ENCODE results near the gene CBLN3. TPM values are rescaled to one million over a fixed set of nuclear protein-coding genes. Genes with fewer than 3 reads are reported as not detected.
A peak's percentile ranks its signal among the peaks of the same experiment; 100 is the strongest.
"Not testable (repeated sequence)": the region's sequence is repeated elsewhere in the genome, so short reads cannot be mapped to it uniquely, and the experiment has no call there.

Gene CBLN3
- total and polyA plus RNA-seq, 4 donors = 1.3 to 10.2 (median 5.0) TPM

GRCh38 chr14:24394275-24394674 lies 35.2 kb downstream of the CBLN3 start:
- Histone ChIP-seq H3K4me1 (ENCODE audit: control insufficient read depth in 1 of 2, insufficient read depth in 2 of 2, low read length in 2 of 2) (no peaks in the 10 kb centered on the region), H3K9me3 (ENCODE audit: control insufficient read depth, low read length) (no peaks in the 10 kb centered on the region), H3K27me3 (ENCODE audit: control insufficient read depth in 1 of 2, insufficient read depth in 2 of 2, low read length in 1 of 2) (no peaks in the 10 kb centered on the region), H3K27ac (ENCODE audit: low read depth in 1 of 2, low read length in 2 of 2) (no peak overlapping the region), H3K4me3 (ENCODE audit: low read length in 2 of 2) (no peak overlapping the region), H3K36me3 (ENCODE audit: control insufficient read depth in 1 of 2, insufficient read depth in 2 of 2, low read length in 1 of 2) (no peaks in the 10 kb centered on the region)
- intact Hi-C loops (cut with DNase I) = no loop called here
- peak in 1 of 2 donors; percentile 1 for DNase-seq
- ATAC-seq (ENCODE audit: low FRiP score) = no peak
- WGBS, 2 donors = 42 to 48% methylated on average over 3 of the region's 3 CpGs

- Histone ChIP-seq H3K4me1 (ENCODE audit: control insufficient read depth in 1 of 2, insufficient read depth in 2 of 2, low read length in 2 of 2) (no peaks in the 10 kb centered on the region), H3K4me3 (ENCODE audit: low read length in 2 of 2) (no peak overlapping the region), H3K27ac (ENCODE audit: low read depth in 1 of 2, low read length in 2 of 2) (no peak overlapping the region), H3K27me3 (ENCODE audit: control insufficient read depth in 1 of 2, insufficient read depth in 2 of 2, low read length in 1 of 2) (no peaks in the 10 kb centered on the region), H3K36me3 (ENCODE audit: control insufficient read depth in 1 of 2, insufficient read depth in 2 of 2, low read length in 1 of 2) (no peaks in the 10 kb centered on the region), H3K9me3 (ENCODE audit: control insufficient read depth, low read length) (no peaks in the 10 kb centered on the region)
- intact Hi-C loops (cut with DNase I) = no loop called here
- 53 to 54% methylated on average over 8 of the region's 8 CpGs for WGBS, 2 donors
- ATAC-seq (ENCODE audit: low FRiP score) (no peak), DNase-seq (no peak)
Observed at GRCh38 chr14:24392325-24393091, 37.0 kb downstream of the CBLN3 start.

DNA sequence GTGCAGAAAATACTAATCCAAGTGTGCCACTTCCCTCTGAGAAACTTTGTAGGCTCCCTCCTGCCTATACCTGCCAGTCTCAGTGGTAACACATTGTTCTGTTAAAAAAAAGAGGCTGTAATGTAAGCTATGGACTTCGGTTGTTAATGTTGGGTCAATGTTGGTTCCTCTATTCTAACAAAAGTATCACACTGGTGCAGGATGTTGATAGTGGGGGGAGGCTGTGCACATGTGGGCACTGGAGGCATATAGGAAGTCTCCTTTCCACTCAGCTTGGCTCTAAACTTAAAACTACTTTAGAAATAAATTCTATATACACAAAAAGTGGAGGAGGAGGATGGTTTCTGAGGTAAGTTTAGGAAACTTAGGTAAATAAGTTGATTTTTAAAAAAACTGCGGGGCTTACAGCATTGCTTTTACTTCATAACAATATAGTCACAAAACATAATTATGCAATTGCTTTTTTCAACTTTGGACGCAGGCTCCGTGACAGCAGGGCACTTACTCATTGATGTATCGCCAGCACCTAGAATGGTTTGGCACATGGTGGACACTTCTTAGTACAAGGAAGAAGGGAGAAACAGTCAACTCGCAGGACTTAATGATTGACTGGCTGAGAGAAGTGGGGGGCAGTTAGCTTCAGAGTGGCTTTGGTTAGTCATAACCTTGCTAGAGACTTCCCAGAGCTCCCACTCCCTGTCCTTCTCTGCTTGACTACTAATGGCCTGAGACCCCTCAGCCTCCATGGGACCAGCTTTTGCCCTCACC lies 38.6 kb downstream of the CBLN3 start:
- no peak for ATAC-seq (ENCODE audit: low FRiP score)
- Histone ChIP-seq H3K4me1 (ENCODE audit: control insufficient read depth in 1 of 2, insufficient read depth in 2 of 2, low read length in 2 of 2) (no peaks in the 10 kb centered on the region), H3K4me3 (ENCODE audit: low read length in 2 of 2) (no peak overlapping the region), H3K27ac (ENCODE audit: low read depth in 1 of 2, low read length in 2 of 2) (no peak overlapping the region), H3K36me3 (ENCODE audit: control insufficient read depth in 1 of 2, insufficient read depth in 2 of 2, low read length in 1 of 2) (no peaks in the 10 kb centered on the region), H3K27me3 (ENCODE audit: control insufficient read depth in 1 of 2, insufficient read depth in 2 of 2, low read length in 1 of 2) (no peaks in the 10 kb centered on the region), H3K9me3 (ENCODE audit: control insufficient read depth, low read length) (no peaks in the 10 kb centered on the region)
- intact Hi-C loops (cut with DNase I) = no loop called here
- DNase-seq = peak in 1 of 2 donors; percentile 4
- 75 to 82% methylated on average over 6 of the region's 6 CpGs for WGBS, 2 donors

DNA sequence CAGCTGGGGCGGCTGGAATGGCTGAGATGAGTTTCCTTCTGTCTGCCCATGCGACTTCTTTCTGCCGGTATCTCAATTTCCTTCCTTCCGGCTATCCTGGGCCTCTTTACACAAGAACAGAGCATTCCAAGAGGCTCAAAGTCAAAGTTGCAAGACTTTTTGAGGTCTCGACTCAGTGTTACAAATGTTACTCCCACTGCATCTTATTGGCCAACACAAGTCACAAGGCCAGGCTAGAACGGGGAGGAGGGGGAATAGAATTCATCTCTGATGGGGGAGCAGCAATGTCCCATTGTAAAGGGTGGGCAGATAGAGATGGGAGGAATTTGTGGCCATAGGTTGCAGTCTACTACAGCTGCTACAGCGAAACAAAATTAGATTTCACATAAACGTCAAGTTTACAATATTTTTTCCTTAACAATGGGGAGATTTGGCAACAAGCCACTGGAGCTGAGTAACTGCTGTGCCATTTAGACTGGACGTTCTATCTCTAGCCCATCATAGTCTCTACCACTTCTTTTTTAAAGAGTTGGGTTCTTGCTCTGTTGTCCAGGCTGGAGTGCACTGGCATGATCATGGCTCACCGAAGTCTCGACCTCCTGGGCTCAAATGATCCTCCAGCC lies 40.1 kb downstream of the CBLN3 start:
- Histone ChIP-seq H3K9me3 (ENCODE audit: control insufficient read depth, low read length) (no peaks in the 10 kb centered on the region), H3K4me3 (ENCODE audit: low read length in 2 of 2) (no peak overlapping the region), H3K36me3 (ENCODE audit: control insufficient read depth in 1 of 2, insufficient read depth in 2 of 2, low read length in 1 of 2) (no peaks in the 10 kb centered on the region), H3K27me3 (ENCODE audit: control insufficient read depth in 1 of 2, insufficient read depth in 2 of 2, low read length in 1 of 2) (no peaks in the 10 kb centered on the region), H3K4me1 (ENCODE audit: control insufficient read depth in 1 of 2, insufficient read depth in 2 of 2, low read length in 2 of 2) (no peaks in the 10 kb centered on the region), H3K27ac (ENCODE audit: low read depth in 1 of 2, low read length in 2 of 2) (no peak overlapping the region)
- DNase-seq (peak in 1 of 2 donors; percentile 4), ATAC-seq (ENCODE audit: low FRiP score) (no peak)
- 66 to 67% methylated on average over 11 of the region's 11 CpGs for WGBS, 2 donors
- intact Hi-C loops (cut with DNase I) = no loop called here

DNA sequence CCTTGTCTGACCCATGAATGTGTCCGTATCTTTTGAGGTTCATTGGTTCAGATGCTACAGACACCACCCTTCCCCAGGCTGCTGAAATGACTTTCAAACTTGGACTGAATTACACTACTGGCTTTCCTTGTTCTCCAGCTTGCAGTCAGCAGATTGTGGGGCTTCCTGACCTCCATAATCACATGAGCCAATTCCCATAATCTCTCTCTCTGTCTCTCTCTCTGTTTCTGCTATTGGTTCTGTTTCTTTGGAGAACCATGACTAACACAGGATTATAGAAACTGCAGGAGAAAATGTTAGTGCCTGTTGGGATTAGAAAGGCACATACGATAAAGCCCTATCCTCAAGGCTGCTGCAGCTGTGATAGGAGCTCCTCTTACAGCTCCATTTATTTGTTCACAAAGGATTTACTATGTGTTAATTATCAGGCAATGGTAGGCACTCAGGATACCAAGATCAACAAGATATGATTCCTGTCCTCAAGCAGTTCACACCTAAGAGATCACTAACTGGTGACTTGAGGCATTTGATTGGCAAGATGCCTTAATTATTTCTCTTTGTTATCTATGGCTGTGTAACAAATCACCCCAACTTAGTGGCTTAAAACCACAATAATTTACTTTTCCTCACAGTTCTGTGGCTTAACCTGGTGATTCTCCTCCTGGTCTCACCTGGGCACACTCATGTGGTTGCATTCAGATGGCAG lies 40.8 kb downstream of the CBLN3 start:
- 80 to 81% methylated on average over 2 of the region's 2 CpGs for WGBS, 2 donors
- Histone ChIP-seq H3K9me3 (ENCODE audit: control insufficient read depth, low read length) (no peaks in the 10 kb centered on the region), H3K36me3 (ENCODE audit: control insufficient read depth in 1 of 2, insufficient read depth in 2 of 2, low read length in 1 of 2) (no peaks in the 10 kb centered on the region), H3K27me3 (ENCODE audit: control insufficient read depth in 1 of 2, insufficient read depth in 2 of 2, low read length in 1 of 2) (no peaks in the 10 kb centered on the region), H3K4me3 (ENCODE audit: low read length in 2 of 2) (no peak overlapping the region), H3K27ac (ENCODE audit: low read depth in 1 of 2, low read length in 2 of 2) (no peak overlapping the region), H3K4me1 (ENCODE audit: control insufficient read depth in 1 of 2, insufficient read depth in 2 of 2, low read length in 2 of 2) (no peaks in the 10 kb centered on the region)
- DNase-seq = no peak
- intact Hi-C loops (cut with DNase I) = no loop called here
- ATAC-seq (ENCODE audit: low FRiP score) = no peak

DNA sequence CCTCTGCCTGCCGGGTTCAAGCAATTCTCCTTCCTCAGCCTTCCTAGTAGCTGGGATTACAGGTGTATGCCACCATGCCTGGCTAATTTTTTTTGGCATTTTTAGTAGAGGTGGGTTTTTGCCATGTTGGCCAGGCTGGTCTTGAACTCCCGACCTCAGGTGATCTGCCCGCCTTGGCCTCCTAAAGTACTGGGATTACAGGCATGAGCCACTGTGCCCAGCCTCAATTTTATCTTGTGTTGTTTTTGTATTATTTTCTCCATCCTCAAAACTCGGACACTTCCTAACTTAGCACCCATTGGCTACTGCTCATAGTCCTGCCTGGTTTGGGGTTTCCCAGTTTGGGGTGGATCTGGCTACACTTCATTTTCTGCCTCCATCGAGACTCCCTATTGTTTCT lies 41.9 kb downstream of the CBLN3 start:
- intact Hi-C loops (cut with DNase I); H3K27me3 ChIP-seq (ENCODE audit: control insufficient read depth in 1 of 2, insufficient read depth in 2 of 2, low read length in 1 of 2); H3K4me3 ChIP-seq (ENCODE audit: low read length in 2 of 2); ATAC-seq (ENCODE audit: low FRiP score); H3K9me3 ChIP-seq (ENCODE audit: control insufficient read depth, low read length); DNase-seq; H3K27ac ChIP-seq (ENCODE audit: low read depth in 1 of 2, low read length in 2 of 2); H3K36me3 ChIP-seq (ENCODE audit: control insufficient read depth in 1 of 2, insufficient read depth in 2 of 2, low read length in 1 of 2); H3K4me1 ChIP-seq (ENCODE audit: control insufficient read depth in 1 of 2, insufficient read depth in 2 of 2, low read length in 2 of 2): not testable (repeated sequence)
- 81 to 83% methylated on average over 5 of the region's 5 CpGs for WGBS, 2 donors

DNA sequence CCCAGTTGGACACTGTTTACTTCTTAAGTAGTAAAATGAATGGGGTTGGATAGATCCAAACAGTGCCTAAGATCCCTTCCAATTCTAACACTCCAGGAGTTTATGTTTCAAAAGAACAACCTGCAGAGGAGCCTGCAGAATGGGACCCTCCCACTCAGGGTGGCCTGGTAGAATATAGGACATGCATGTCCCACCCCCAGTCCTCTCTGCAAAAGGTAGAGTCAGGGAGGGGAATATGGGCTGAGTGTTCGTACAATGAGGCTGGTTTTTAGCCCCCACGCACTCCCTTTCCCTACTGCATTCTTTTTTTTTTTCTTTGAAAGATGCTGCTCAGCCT lies 42.5 kb downstream of the CBLN3 start:
- no peaks in the 10 kb centered on the region for H3K27me3 ChIP-seq (ENCODE audit: control insufficient read depth in 1 of 2, insufficient read depth in 2 of 2, low read length in 1 of 2)
- no peak overlapping the region for H3K4me3 ChIP-seq (ENCODE audit: low read length in 2 of 2)
- intact Hi-C loops (cut with DNase I) = no loop called here
- H3K9me3 ChIP-seq (ENCODE audit: control insufficient read depth, low read length) = no peaks in the 10 kb centered on the region
- ATAC-seq (ENCODE audit: low FRiP score) = no peak
- no peak overlapping the region for H3K27ac ChIP-seq (ENCODE audit: low read depth in 1 of 2, low read length in 2 of 2)
- WGBS, 2 donors = 81 to 82% methylated on average over 2 of the region's 2 CpGs
- no peaks in the 10 kb centered on the region for H3K4me1 ChIP-seq (ENCODE audit: control insufficient read depth in 1 of 2, insufficient read depth in 2 of 2, low read length in 2 of 2)
- H3K36me3 ChIP-seq (ENCODE audit: control insufficient read depth in 1 of 2, insufficient read depth in 2 of 2, low read length in 1 of 2) = no peaks in the 10 kb centered on the region
- peak in 1 of 2 donors; percentile 15 for DNase-seq

GRCh38 chr14:24385524-24385923 lies 43.9 kb downstream of the CBLN3 start:
- ATAC-seq (ENCODE audit: low FRiP score) = no peak
- intact Hi-C loops (cut with DNase I) = no loop called here
- Histone ChIP-seq H3K27ac (ENCODE audit: low read depth in 1 of 2, low read length in 2 of 2) (no peak overlapping the region), H3K9me3 (ENCODE audit: control insufficient read depth, low read length) (no peaks in the 10 kb centered on the region), H3K36me3 (ENCODE audit: control insufficient read depth in 1 of 2, insufficient read depth in 2 of 2, low read length in 1 of 2) (no peaks in the 10 kb centered on the region), H3K4me3 (ENCODE audit: low read length in 2 of 2) (no peak overlapping the region), H3K4me1 (ENCODE audit: control insufficient read depth in 1 of 2, insufficient read depth in 2 of 2, low read length in 2 of 2) (no peaks in the 10 kb centered on the region), H3K27me3 (ENCODE audit: control insufficient read depth in 1 of 2, insufficient read depth in 2 of 2, low read length in 1 of 2) (no peaks in the 10 kb centered on the region)
- DNase-seq = no peak
- 78 to 82% methylated on average over 4 of the region's 4 CpGs for WGBS, 2 donors

Data from aorta (tissue), 5 donors.